Measurements from ENCODE around the gene MYRF. TPM values are rescaled to one million over a fixed set of nuclear protein-coding genes. Genes with fewer than 3 reads are reported as not detected.
A peak's percentile ranks its signal among the peaks of the same experiment; 100 is the strongest.

Gene MYRF
- total and polyA plus RNA-seq, 9 of the 15 experiments (the other 6 are each of a cell fraction or from before 2014, with no cell fraction given) = 2.3 to 25.8 (median 7.1) TPM

- TF ChIP-seq NR2C1 (IDR thresholded peaks at IDR 0.05) (no peak), NR2C1 (tag; IDR thresholded peaks at IDR 0.05) (peak; percentile 31), MLX (CRISPR knock-in tag; conservative IDR thresholded peaks at IDR 0.05) (no peak), SMAD4 (CRISPR knock-in tag; conservative IDR thresholded peaks at IDR 0.05) (peak; percentile 88), FOXA3 (CRISPR knock-in tag; conservative IDR thresholded peaks at IDR 0.05 in 1 of 2, IDR thresholded peaks at IDR 0.05 in 1 of 2) (no peak), RBM34 (IDR thresholded peaks at IDR 0.05; ENCODE audit: borderline replicate concordance, insufficient read depth, low read length) (no peak), ZNF24 (IDR thresholded peaks at IDR 0.05) (no peak), ZNF639 (CRISPR knock-in tag; conservative IDR thresholded peaks at IDR 0.05 in 1 of 2, IDR thresholded peaks at IDR 0.05 in 1 of 2) (0 out of 4 replicates have a peak, but pooled peaks of 1 of the 2 experiments have one; percentile 8), TBL1XR1 (IDR thresholded peaks at IDR 0.05; ENCODE audit: low read length in 2 of 2) (peak in 1 of 2 experiments; percentile 34; a peak in 1 of 4 replicates), ATF7 (IDR thresholded peaks at IDR 0.05) (0 out of 2 replicates have a peak, but pooled peaks have one; percentile 18), ZFPM2 (CRISPR knock-in tag; IDR thresholded peaks at IDR 0.05) (no peak), SRSF1 (IDR thresholded peaks at IDR 0.05; ENCODE audit: low read depth, low read length) (no peak), ZNF445 (CRISPR knock-in tag; IDR thresholded peaks at IDR 0.05; ENCODE audit: low read depth) (no peak), IFI16 (CRISPR knock-in tag; IDR thresholded peaks at IDR 0.05) (no peak), NCOA1 (IDR thresholded peaks at IDR 0.05; ENCODE audit: low read depth) (0 out of 2 replicates have a peak, but pooled peaks have one; percentile 40), MIER1 (IDR thresholded peaks at IDR 0.05; ENCODE audit: low read depth) (no peak), SP1 (CRISPR knock-in tag; IDR thresholded peaks at IDR 0.05) (peak; percentile 38; the same call in 1 of the 2 replicates), ZHX1 (conservative IDR thresholded peaks at IDR 0.05; ENCODE audit: low read length) (no peak)
- TF ChIP-seq, protein P1, sequence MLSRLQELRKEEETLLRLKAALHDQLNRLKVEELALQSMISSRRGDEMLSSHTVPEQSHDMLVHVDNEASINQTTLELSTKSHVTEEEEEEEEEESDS (CRISPR knock-in tag; IDR thresholded peaks at IDR 0.05) = no peak
Measured at GRCh38 chr11:61749591-61750217, 2.7 kb upstream of the MYRF start (continued).

Measured in K562 (cell line).